Activated CD8-positive, alpha-beta T cell treated with anti-CD3 and anti-CD28 coated beads for 36 hours (primary cell): ENCODE measurements around the gene ANO8. TPM values are rescaled to one million over a fixed set of nuclear protein-coding genes. Genes with fewer than 3 reads are reported as not detected.
A peak's percentile ranks its signal among the peaks of the same experiment; 100 is the strongest.

Experiments used
- ATAC-seq: fragments of 200-7000 bp; cut with Tn5 transposase; one replicate; pipeline ENCODE4 v1.10.0; 2021; ENCODE audit warnings: mild to moderate bottlenecking, moderate library complexity
- CTCF ChIA-PET: fragments of 350-600 bp; sonication (Branson Sonifier 250); formaldehyde crosslinking; loops from one replicate; lab custom pipeline; 2021; ENCODE audit warnings: antibody characterized with exemption; lab: Charles Lee
- POLR2A ChIA-PET: fragments of 350-600 bp; sonication (Branson Sonifier 250); formaldehyde crosslinking; loops from one replicate; lab custom pipeline; 2021; ENCODE audit warnings: antibody characterized with exemption; lab: Charles Lee
- DNase-seq: peaks from one replicate; pipeline ENCODE4 v3.0.0-alpha.2; 2020
- H3K27ac Mint-ChIP-seq: one replicate; pipeline ENCODE4 v1.8.0; 2021; ENCODE audit warnings: mild to moderate bottlenecking, mixed read lengths
- H3K27me3 Mint-ChIP-seq: one replicate; pipeline ENCODE4 v1.8.0; 2021; ENCODE audit warnings: mixed read lengths
- H3K36me3 Mint-ChIP-seq: one replicate; pipeline ENCODE4 v1.8.0; 2021; ENCODE audit warnings: low read depth, mixed read lengths
- H3K4me1 Mint-ChIP-seq: one replicate; pipeline ENCODE4 v1.8.0; 2021; ENCODE audit warnings: low read depth, mixed read lengths
- H3K4me3 Mint-ChIP-seq: one replicate; pipeline ENCODE4 v1.8.0; 2021; ENCODE audit warnings: mild to moderate bottlenecking, moderate library complexity, mixed read lengths
- H3K9me3 Mint-ChIP-seq: one replicate; pipeline ENCODE4 v1.8.0; 2021; ENCODE audit warnings: mixed read lengths
- intact Hi-C: fragments of 100-400 bp; cut with micrococcal nuclease; formaldehyde crosslinking; loops from one replicate; pipeline ENCODE4 v1.10.0; 2022
- total RNA-seq, 2 experiments: library from RNA; stranded (reverse); gene quantifications; one replicate each; pipeline ENCODE4 v1.2.3, GENCODE V29; 2021
- TF ChIP-seq, protein P1 (sequence below): fragments of 200-600 bp; IDR thresholded peaks from one replicate; pipeline ENCODE4 v1.8.0; 2022; ENCODE audit warnings: antibody characterized with exemption, mild to moderate bottlenecking

The ANO8 gene
- total RNA-seq, 2 experiments from 2014 or later, result 5.4 TPM

DNA sequence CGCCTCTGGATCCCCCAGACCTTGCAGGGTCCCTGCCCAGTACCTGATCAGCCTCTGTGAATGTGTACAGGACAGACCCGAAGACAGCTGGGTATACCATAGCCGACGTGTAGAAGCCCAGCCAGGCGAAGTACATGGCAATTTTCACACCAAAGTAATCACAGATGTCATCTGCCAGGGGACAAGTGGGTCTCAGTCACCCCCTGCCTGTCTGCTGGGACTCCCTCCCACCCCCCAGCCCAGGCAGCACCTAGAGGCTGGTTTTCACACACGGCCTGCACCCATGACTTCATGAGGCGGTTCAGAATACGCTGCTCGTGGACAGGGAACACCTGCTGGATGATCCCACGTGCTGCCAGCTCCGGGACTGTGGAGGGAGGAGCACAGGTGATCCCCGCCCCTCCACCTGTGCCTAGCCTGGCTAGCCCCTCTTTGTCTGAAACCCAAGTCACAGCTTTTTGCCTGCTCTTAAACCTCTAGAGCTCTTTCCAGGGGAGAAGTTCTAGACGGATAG is 3.6 kb downstream of the ANO8 start:
- TF ChIP-seq, protein P1, sequence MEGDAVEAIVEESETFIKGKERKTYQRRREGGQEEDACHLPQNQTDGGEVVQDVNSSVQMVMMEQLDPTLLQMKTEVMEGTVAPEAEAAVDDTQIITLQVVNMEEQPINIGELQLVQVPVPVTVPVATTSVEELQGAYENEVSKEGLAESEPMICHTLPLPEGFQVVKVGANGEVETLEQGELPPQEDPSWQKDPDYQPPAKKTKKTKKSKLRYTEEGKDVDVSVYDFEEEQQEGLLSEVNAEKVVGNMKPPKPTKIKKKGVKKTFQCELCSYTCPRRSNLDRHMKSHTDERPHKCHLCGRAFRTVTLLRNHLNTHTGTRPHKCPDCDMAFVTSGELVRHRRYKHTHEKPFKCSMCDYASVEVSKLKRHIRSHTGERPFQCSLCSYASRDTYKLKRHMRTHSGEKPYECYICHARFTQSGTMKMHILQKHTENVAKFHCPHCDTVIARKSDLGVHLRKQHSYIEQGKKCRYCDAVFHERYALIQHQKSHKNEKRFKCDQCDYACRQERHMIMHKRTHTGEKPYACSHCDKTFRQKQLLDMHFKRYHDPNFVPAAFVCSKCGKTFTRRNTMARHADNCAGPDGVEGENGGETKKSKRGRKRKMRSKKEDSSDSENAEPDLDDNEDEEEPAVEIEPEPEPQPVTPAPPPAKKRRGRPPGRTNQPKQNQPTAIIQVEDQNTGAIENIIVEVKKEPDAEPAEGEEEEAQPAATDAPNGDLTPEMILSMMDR, result no peak
- H3K4me3 Mint-ChIP-seq, result no peak overlapping the region
- ATAC-seq (no peak), DNase-seq (no peak)
- H3K27me3 Mint-ChIP-seq, result no peaks in the 10 kb centered on the region
- CTCF ChIA-PET, result interaction anchor here (0.8 to 1.5 kb wide), 3 partner anchors 26 to 73 kb away, joined by 3 to 5 read pairs (median 4); partner anchors contain the start of gene MRPL34
- peaks cover 25% of the 10 kb centered on the region for H3K4me1 Mint-ChIP-seq
- POLR2A ChIA-PET, result interaction anchor here (1.4 kb wide), 1 partner anchor 9 kb away, joined by 5 read pairs; no protein-coding TSS in a partner anchor
- no peak overlapping the region for H3K27ac Mint-ChIP-seq
- no peaks in the 10 kb centered on the region for H3K9me3 Mint-ChIP-seq
- intact Hi-C loops, result no loop called here
- no peaks in the 10 kb centered on the region for H3K36me3 Mint-ChIP-seq

DNA sequence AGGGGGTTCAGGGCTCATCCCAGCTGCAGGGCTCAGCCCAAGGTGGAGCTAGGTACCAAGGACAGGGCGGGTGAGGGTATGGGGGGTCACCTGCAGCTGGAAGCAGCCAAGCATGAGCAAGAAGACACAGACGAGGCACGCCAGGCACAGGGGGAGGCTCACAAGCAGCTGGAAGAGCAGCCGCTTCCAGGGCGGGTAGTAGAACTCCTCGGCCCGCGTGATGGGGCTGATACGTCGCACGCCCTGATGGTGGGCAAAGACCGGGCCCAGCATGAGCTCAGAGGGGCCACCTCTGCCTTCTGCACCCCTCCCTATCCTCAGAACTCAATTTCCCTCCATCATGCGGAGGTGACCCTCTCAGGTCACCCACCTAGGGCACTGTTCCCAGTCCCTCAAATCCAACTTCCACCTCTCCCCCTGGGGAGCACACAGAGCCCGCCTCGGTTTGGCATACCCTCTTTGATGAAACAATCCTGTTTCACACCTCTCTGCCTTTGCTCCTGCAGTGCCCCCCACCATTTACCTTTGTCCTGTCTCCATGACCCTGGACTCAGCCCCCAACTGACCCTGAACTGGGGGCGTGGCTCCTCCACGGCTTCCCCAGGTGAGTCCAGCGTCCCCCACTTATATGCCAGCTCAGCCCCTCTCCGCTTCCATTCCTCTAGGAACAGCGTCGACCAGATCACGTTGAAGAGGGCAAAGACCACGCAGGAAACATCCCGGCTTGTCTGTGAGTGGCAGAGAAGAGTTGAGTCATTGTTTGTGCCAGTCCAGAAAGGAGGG is 4.2 kb downstream of the ANO8 start:
- ATAC-seq (no peak), DNase-seq (no peak)
- ChIA-PET POLR2A (interaction anchor here (0.7 to 1.4 kb wide), 3 partner anchors 8 to 27 kb away, joined by 3 to 5 read pairs (median 3); partner anchors contain the start of genes ABHD8 and MRPL34), CTCF (interaction anchor here (0.8 to 1.7 kb wide), 2 partner anchors 25 to 56 kb away, joined by 3 to 5 read pairs; partner anchors contain the start of gene MRPL34)
- Mint-ChIP-seq H3K9me3 (no peaks in the 10 kb centered on the region), H3K4me1 (peaks cover 23% of the 10 kb centered on the region), H3K27me3 (no peaks in the 10 kb centered on the region), H3K36me3 (no peaks in the 10 kb centered on the region), H3K4me3 (no peak overlapping the region), H3K27ac (no peak overlapping the region)
- TF ChIP-seq, protein P1, result no peak
- intact Hi-C loops, result no loop called here

DNA sequence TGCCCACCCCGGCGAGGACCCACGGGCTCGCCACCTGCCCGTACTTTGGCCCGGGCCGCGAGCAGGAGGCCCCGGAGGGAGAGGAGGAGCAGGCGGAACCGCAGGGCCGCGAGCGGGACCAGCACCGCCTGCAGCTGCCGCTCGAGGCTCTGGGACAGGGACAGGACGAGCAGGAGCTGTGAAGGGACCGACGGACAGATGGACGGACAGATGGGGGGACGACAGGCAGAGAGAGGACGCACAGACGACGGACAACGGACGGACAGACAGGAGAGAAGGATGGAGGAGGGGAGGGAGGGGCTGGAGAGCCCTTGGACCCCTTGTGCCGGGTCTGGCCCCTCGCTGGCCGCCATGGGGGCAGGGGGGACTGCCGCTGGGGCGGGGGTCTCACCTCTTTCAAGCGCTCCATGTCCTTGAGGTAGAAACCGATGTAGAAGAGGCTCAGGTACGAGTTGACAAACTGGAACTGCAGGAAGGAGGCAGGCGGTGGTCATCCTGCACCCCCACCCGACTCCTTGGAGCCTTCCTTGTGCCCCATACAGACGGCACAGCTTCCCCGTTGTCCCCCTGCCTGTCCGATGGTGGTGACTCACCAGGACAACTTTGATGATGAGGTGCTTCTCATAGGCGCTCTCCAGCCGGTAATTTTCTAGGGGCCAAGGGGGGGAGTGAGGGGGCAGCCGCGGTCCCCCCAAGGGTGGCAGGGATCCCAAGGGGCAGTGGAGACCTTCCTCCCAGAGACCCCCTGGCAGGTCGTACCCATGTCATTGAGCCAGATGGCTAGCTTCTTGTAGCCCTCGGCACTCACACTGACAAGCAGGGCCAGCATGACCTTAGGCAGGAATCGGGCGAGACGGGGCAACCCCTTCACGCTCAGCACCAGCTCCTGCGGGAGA is 5.0 kb downstream of the ANO8 start:
- ATAC-seq (no peak), DNase-seq (no peak)
- ChIA-PET CTCF (interaction anchor here (1.7 kb wide), 1 partner anchor 56 kb away, joined by 5 read pairs; no protein-coding TSS in a partner anchor), POLR2A (interaction anchor here (0.5 to 1.4 kb wide), 4 partner anchors 20 to 27 kb away, joined by 3 to 4 read pairs (median 3); partner anchors contain the start of genes ABHD8, DDA1 and MRPL34)
- TF ChIP-seq, protein P1, result no peak
- Mint-ChIP-seq H3K36me3 (no peaks in the 10 kb centered on the region), H3K9me3 (no peaks in the 10 kb centered on the region), H3K27me3 (no peaks in the 10 kb centered on the region), H3K27ac (no peak overlapping the region), H3K4me3 (peak overlapping the region; percentile 57), H3K4me1 (peaks cover 17% of the 10 kb centered on the region)
- intact Hi-C loops, result no loop called here

DNA sequence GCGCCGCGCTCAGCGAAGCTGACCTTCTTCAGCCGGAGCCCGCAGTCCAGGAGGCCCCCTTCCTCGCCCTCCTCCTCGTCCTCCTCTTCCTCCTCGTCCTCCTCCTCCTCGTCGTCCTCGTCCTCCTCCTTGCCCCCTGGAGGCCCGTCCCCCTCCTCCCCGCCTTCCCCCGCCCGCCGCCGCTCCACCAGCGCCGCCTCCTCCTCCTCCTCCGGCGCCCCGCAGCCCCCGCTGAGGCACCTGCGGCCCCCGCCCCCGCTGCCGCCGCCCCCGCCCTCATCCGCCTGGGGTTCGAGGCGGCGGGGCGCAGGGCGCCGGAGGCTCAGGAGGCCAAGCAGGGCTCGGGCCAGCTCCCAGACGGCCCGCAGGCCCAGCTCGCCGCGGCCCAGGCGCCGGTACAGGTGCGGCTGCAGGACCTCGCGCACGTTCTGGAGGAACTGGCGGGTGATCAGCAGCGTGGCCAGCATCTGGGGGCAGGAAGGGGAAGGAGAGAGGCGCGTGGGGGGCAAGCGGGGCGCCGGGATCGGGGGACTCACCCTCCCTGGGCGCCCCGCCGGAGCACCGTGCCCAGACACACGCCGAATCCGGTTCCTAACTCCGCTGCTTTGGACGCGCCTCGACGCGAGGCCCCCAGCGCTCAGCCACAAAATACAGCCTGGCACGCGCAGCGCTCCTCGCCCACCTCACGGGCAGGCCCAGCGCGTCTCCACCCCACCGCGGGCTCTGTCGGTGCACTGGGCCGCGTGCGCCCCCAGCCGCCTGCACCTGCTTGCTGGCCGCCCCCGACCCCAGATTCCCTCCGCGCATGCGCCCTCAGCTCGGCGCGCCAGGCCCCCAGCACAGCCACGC is 5.9 kb downstream of the ANO8 start:
- peak overlapping the region; percentile 34 for H3K27ac Mint-ChIP-seq
- ChIA-PET CTCF (interaction anchor here (0.7 to 1.7 kb wide), 2 partner anchors 22 to 57 kb away, joined by 3 to 5 read pairs; no protein-coding TSS in a partner anchor), POLR2A (interaction anchor here (1.0 to 1.9 kb wide), 4 partner anchors 12 to 24 kb away, joined by 3 to 8 read pairs (median 4); partner anchors contain the start of genes DDA1 and MRPL34)
- no peaks in the 10 kb centered on the region for H3K27me3 Mint-ChIP-seq
- no peaks in the 10 kb centered on the region for H3K9me3 Mint-ChIP-seq
- H3K36me3 Mint-ChIP-seq, result no peaks in the 10 kb centered on the region
- TF ChIP-seq, protein P1, result no peak
- peak overlapping the region; percentile 65 for H3K4me3 Mint-ChIP-seq
- intact Hi-C loops, result no loop called here
- peaks cover 14% of the 10 kb centered on the region for H3K4me1 Mint-ChIP-seq
- peak; percentile 18 for ATAC-seq
- DNase-seq, result peak; percentile 52
